Naive thymus-derived CD8-positive, alpha-beta T cell (primary cell): ENCODE results near the gene UTP4. TPM values are rescaled to one million over a fixed set of nuclear protein-coding genes. Genes with fewer than 3 reads are reported as not detected.

ENCODE experiments used
- ATAC-seq, 2 donors: fragments of 150-1000 bp; cut with Tn5 transposase in 1 of 2; sonication (Bioruptor Pico), chemical (Tn5 transposase) in 1 of 2; 1 replicate in 1 of 2; 2 replicates in 1 of 2; pipeline ENCODE4 v1.10.0; 2021; ENCODE audit warnings: mild to moderate bottlenecking in 2 of 2, moderate library complexity in 2 of 2
- POLR2A ChIA-PET: fragments of 350-600 bp; sonication (Branson Sonifier 250); formaldehyde crosslinking; loops from one replicate; lab custom pipeline; 2021; ENCODE audit warnings: antibody characterized with exemption; lab: Charles Lee
- DNase-seq, 10 donors: peaks; one replicate each; pipeline versions ENCODE4 v3.0.0 to v3.0.0-alpha.2; 2020 to 2022
- H3K27ac Mint-ChIP-seq, 10 donors: one replicate each; pipeline ENCODE4 v1.8.0; 2020 to 2022; ENCODE audit warnings: mild to moderate bottlenecking in 10 of 10, mixed read lengths in 10 of 10, moderate library complexity in 4 of 10, inconsistent platforms in 1 of 10
- H3K27me3 Mint-ChIP-seq, 5 donors: one replicate each; pipeline ENCODE4 v1.8.0; 2021 to 2022; ENCODE audit warnings: mixed read lengths in 5 of 5
- H3K36me3 Mint-ChIP-seq, 3 donors: one replicate each; pipeline ENCODE4 v1.8.0; 2020 to 2022; ENCODE audit warnings: mixed read lengths in 3 of 3, mild to moderate bottlenecking in 2 of 3, inconsistent platforms in 1 of 3
- H3K4me1 Mint-ChIP-seq, 4 donors: one replicate each; pipeline ENCODE4 v1.8.0; 2021 to 2022; ENCODE audit warnings: mixed read lengths in 4 of 4
- H3K4me3 Mint-ChIP-seq, 10 donors: one replicate each; pipeline ENCODE4 v1.8.0; 2020 to 2022; ENCODE audit warnings: mild to moderate bottlenecking in 10 of 10, mixed read lengths in 10 of 10, moderate library complexity in 6 of 10, inconsistent platforms in 1 of 10
- H3K9me3 Mint-ChIP-seq, 9 donors: one replicate each; pipeline ENCODE4 v1.8.0; 2020 to 2022; ENCODE audit warnings: mixed read lengths in 9 of 9, mild to moderate bottlenecking in 3 of 9, inconsistent platforms in 1 of 9, moderate library complexity in 1 of 9
- polyA plus RNA-seq, 3 donors: library from polyadenylated mRNA; unstranded; fragments of 300-500 nt; fragmentation: Illumina TruSeq; gene quantifications; one replicate each; pipeline ENCODE4 v1.2.3, GENCODE V29; 2021
- total RNA-seq, 8 experiments: library from RNA in 2 of 8; stranded (reverse) in 2 of 8; gene quantifications; one replicate each; pipeline ENCODE4 v1.2.3 and lab custom pipeline; 2021 to 2026

Gene UTP4
- total and polyA plus RNA-seq, 5 experiments from 2014 or later, result 41.8 to 77.6 (median 72.4) TPM

DNA sequence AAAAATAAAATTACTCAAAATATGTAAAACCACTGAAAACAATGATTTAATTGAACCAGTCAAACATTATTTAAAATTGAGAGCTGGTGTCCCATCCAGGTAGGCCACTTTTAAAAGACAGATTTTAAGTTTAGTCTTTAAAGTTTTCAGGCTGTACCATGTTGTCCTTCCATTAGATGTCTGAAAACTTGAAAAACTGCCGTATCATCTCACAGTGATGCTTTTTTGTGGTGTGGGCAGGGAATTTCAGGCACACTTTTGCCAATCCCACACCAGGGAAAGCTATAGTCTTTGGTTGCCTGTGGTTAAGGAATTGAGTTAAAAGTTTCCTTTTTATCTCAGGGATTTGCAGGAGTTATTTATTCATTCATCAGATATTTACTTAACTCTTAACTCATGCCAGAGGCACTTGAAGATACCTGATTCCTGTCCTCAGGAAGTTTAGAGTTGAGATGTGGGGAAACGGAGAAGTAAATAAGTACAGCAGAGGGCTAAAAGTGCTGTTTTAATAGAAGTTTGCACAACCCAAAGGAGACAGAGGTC is 57.7 kb downstream of the UTP4 start:
- H3K27ac Mint-ChIP-seq, result peak overlapping the region in 2 of 10 donors; percentile 41 to 95

DNA sequence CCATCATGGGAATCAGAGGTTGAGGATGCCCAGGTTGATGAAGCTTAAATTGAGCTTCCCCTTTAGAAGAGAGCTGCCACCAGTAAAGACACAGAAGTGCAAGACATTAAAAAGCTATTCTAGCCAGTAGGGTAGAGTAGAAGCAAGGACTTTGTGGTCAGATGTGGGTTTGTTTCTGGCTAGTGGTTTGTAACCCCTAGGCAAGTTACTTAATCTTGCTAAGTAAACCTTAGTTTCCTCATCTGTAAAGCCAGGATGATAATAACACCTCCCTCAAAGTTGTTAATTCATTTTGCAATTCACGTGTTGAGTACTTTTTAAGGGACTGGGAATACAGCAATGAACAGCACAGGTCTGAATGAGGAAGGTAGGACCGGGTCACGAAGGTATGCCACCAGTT is 58.1 kb downstream of the UTP4 start:
- POLR2A ChIA-PET, result no interaction called here
- Mint-ChIP-seq H3K27ac (peak overlapping the region in 7 of 10 donors; percentile 5 to 95 (median 42)), H3K9me3 (no peaks in the 10 kb centered on the region), H3K27me3 (no peaks in the 10 kb centered on the region), H3K4me3 (peak overlapping the region in 7 of 10 donors; percentile 13 to 68 (median 44)), H3K36me3 (peaks cover 0 to 2% (median 0%) of the 10 kb centered on the region in 3 donors), H3K4me1 (peaks cover 29 to 48% (median 47%) of the 10 kb centered on the region in 4 donors)
- no peak for ATAC-seq
- DNase-seq, result peak in 1 of 10 donors; percentile 5

More for the DNA sequence above, 57.7 kb downstream of the UTP4 start:
- H3K4me1 Mint-ChIP-seq, result peaks cover 29 to 51% (median 49%) of the 10 kb centered on the region in 4 donors
- H3K4me3 Mint-ChIP-seq, result peak overlapping the region in 6 of 10 donors; percentile 0 to 52 (median 32)
- no peak for ATAC-seq
- H3K27me3 Mint-ChIP-seq, result no peaks in the 10 kb centered on the region
- H3K36me3 Mint-ChIP-seq, result peaks cover 0 to 2% (median 0%) of the 10 kb centered on the region in 3 donors
- POLR2A ChIA-PET, result no interaction called here
- H3K9me3 Mint-ChIP-seq, result no peaks in the 10 kb centered on the region
- no peak for DNase-seq

DNA sequence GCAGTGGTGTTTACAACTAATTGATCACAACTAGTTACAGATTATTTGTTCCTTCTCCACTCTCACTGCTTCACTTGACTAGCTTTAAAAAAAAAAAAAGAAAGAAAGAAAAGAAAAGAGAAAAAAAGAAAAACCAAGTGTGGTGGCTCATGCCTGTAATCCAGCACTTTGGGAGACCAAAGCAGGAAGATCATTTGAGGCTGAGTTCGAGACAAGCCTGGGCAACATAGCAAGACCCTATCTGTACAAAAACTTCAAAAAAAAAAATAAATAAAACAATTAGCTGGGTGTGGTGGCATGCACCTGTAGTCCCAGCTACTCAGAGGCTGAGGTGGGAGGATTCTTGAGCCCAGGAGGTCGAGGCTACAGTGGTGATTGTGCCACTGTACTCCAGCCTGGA is 58.7 kb downstream of the UTP4 start:
- POLR2A ChIA-PET, result interaction anchor here (0.8 kb wide), 1 partner anchor 9 kb away, joined by 3 read pairs; no protein-coding TSS in a partner anchor
- peak overlapping the region in 8 of 10 donors; percentile 5 to 95 (median 38) for H3K27ac Mint-ChIP-seq
- no peaks in the 10 kb centered on the region for H3K9me3 Mint-ChIP-seq
- peaks cover 0 to 2% (median 0%) of the 10 kb centered on the region in 3 donors for H3K36me3 Mint-ChIP-seq
- H3K4me3 Mint-ChIP-seq, result peak overlapping the region in 5 of 10 donors; percentile 20 to 68 (median 46)
- DNase-seq, result no peak
- ATAC-seq, result no peak
- peaks cover 29 to 46% (median 44%) of the 10 kb centered on the region in 4 donors for H3K4me1 Mint-ChIP-seq
- no peaks in the 10 kb centered on the region for H3K27me3 Mint-ChIP-seq

DNA sequence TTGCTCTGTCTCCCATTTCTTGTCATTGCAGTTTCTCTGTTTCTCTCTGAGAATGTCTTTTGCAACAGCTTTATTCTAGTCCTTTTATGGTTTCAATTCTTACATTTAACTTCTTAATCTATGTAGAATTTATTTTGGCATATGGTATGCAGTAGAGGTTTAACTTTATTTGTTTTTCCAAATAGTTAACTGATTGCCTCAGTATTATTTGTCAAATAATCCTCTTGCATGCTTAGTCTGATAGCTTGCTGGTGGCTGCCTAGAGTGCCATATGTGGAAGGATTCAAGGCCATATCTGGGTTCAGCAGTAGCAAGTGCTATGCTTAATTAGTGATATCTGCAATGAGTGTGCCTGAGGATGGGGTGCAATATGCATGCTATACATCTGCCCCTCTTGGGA is 61.4 kb downstream of the UTP4 start:
- H3K27me3 Mint-ChIP-seq, result no peaks in the 10 kb centered on the region
- peaks cover 15 to 39% (median 31%) of the 10 kb centered on the region in 4 donors for H3K4me1 Mint-ChIP-seq
- no peak for ATAC-seq
- peak overlapping the region in 1 of 10 donors; percentile 31 for H3K27ac Mint-ChIP-seq
- POLR2A ChIA-PET, result no interaction called here
- DNase-seq, result no peak
- peaks cover 0 to 2% (median 0%) of the 10 kb centered on the region in 3 donors for H3K36me3 Mint-ChIP-seq
- H3K4me3 Mint-ChIP-seq, result no peak overlapping the region
- H3K9me3 Mint-ChIP-seq, result no peaks in the 10 kb centered on the region

DNA sequence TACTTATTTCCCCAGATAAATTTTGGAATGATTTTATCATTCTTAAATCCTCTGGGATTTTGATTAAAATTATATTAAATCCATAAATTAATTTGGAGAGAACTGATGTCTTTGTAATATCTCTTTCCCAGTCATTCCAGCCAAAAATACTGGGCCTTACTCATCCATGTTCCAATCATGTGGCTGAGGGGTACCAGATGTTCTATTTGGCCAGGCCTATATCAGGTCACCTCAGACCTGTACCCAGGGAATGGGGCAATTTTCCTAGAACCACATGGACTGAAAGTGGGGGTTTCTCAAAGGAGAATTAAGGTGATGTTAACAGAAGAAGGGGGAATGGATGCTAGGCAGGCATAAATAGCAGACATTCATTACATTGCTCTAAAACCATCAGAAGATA is 62.0 kb downstream of the UTP4 start:
- H3K27me3 Mint-ChIP-seq, result no peaks in the 10 kb centered on the region
- H3K9me3 Mint-ChIP-seq, result no peaks in the 10 kb centered on the region
- no peak overlapping the region for H3K4me3 Mint-ChIP-seq
- H3K4me1 Mint-ChIP-seq, result peaks cover 15 to 34% (median 27%) of the 10 kb centered on the region in 4 donors
- ATAC-seq (no peak), DNase-seq (no peak)
- POLR2A ChIA-PET, result interaction anchor here (0.6 kb wide), 1 partner anchor 725 kb away, joined by 3 read pairs; no protein-coding TSS in a partner anchor
- H3K27ac Mint-ChIP-seq, result peak overlapping the region in 1 of 10 donors; percentile 31
- peaks cover 0 to 2% (median 0%) of the 10 kb centered on the region in 3 donors for H3K36me3 Mint-ChIP-seq

DNA sequence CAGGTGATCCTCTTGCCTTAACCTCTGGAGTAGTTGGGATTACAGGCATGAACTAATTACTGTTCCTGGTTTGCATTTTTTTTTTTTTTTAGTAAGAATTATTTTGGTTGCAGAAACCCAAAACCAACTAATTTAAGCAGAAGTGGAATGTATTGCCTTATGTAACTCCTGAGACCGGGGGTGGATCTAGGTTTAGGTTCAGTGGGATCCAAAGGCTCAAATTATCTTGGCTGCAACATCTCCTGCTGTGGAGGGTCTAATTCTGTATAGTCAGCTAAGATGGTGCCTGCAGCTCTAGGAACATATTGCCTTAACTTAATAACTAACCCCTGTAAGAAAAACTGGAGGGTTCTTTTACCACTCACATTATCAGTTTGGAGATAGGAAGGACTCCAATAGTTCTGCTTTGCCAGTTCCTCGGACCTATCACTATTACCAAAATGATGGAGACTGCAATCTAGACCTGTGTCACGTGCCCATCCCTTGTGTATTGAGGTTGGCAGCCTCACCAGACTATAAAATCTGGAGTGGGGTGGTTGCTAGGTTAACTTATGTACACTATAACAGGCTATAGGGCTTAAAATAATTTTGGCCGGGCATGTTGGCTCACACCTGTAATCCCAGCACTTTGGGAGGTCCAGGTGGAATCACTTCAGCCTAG is 63.0 kb downstream of the UTP4 start:
- H3K4me1 Mint-ChIP-seq, result peaks cover 13 to 27% (median 19%) of the 10 kb centered on the region in 4 donors
- peaks cover 0 to 2% (median 0%) of the 10 kb centered on the region in 3 donors for H3K36me3 Mint-ChIP-seq
- H3K9me3 Mint-ChIP-seq, result no peaks in the 10 kb centered on the region
- H3K27me3 Mint-ChIP-seq, result no peaks in the 10 kb centered on the region
- H3K27ac Mint-ChIP-seq, result peak overlapping the region in 1 of 10 donors; percentile 56
- ATAC-seq (no peak), DNase-seq (no peak)
- no peak overlapping the region for H3K4me3 Mint-ChIP-seq
- POLR2A ChIA-PET, result interaction anchor here (0.7 kb wide), 1 partner anchor 14 kb away, joined by 4 read pairs; no protein-coding TSS in a partner anchor

DNA sequence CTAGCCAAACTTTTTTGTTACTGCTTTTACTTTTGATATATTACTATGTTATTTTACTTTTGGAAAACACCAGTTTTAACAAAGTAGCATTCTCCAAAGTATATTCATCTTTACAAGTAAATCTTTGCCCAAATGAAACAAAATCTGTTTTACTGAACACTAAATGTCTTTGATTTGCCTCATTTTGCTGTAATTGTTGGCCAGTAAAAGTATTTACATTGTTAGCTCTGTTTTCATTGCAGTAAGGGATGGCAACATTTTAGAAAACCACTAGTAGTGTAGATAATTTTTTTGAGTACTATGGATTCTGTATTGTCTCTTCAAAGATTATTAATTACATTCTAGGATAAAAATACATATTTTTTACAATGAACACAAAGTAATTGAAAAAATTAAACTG is 65.1 kb downstream of the UTP4 start:
- POLR2A ChIA-PET, result no interaction called here
- H3K36me3 Mint-ChIP-seq, result no peaks in the 10 kb centered on the region
- H3K27ac Mint-ChIP-seq, result no peak overlapping the region
- H3K27me3 Mint-ChIP-seq, result no peaks in the 10 kb centered on the region
- no peaks in the 10 kb centered on the region for H3K9me3 Mint-ChIP-seq
- ATAC-seq (no peak), DNase-seq (no peak)
- peaks cover 3 to 12% (median 8%) of the 10 kb centered on the region in 4 donors for H3K4me1 Mint-ChIP-seq
- no peak overlapping the region for H3K4me3 Mint-ChIP-seq

DNA sequence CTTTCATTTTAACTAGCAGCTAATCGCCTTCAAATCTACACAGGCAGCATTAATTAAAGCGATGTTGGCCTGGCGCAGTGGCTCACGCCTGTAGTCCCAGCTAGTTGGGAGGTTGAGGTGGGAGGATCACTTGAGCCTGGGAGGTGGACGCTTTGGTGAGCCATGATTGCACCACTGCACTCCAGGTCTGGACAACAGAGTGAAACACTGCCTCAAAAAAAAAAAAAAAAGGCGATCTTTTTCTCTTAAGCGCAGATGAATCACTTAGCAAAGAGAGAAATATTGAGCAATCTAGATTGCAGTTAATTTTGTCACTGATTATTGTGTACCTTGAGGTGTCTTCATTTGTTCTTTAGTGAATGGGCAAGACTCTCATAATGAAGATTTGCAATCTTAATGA is 66.9 kb downstream of the UTP4 start:
- Mint-ChIP-seq H3K9me3 (no peaks in the 10 kb centered on the region), H3K27me3 (no peaks in the 10 kb centered on the region), H3K27ac (peak overlapping the region in 1 of 10 donors; percentile 17), H3K36me3 (peaks cover 0 to 4% (median 0%) of the 10 kb centered on the region in 3 donors), H3K4me1 (peaks cover 3 to 12% (median 9%) of the 10 kb centered on the region in 4 donors), H3K4me3 (no peak overlapping the region)
- POLR2A ChIA-PET, result no interaction called here
- no peak for ATAC-seq
- no peak for DNase-seq

DNA sequence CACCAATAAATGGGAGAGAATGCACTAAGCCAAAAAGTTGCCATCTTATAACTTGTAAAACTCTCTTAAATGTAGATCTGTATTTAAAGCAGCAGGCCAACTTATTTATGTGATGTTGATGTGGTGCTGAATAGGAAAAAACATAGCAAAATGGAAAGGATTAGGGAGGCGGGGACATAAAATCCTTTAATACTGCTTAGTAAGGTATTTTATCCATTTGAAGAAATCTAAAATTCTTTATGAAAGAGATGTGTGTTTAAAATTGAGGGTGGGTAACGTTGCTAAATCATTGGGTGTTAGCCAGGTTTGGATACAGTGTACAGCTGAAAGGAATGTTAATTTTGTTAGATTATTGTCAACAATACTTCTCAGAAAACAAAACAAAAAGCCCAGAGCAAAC is 68.8 kb downstream of the UTP4 start:
- H3K27me3 Mint-ChIP-seq, result no peaks in the 10 kb centered on the region
- peaks cover 0 to 4% (median 0%) of the 10 kb centered on the region in 3 donors for H3K36me3 Mint-ChIP-seq
- ATAC-seq, result no peak
- H3K4me3 Mint-ChIP-seq, result no peak overlapping the region
- peaks cover 3 to 14% (median 10%) of the 10 kb centered on the region in 4 donors for H3K4me1 Mint-ChIP-seq
- DNase-seq, result no peak
- peak overlapping the region in 4 of 10 donors; percentile 2 to 75 (median 23) for H3K27ac Mint-ChIP-seq
- POLR2A ChIA-PET, result no interaction called here
- H3K9me3 Mint-ChIP-seq, result no peaks in the 10 kb centered on the region

DNA sequence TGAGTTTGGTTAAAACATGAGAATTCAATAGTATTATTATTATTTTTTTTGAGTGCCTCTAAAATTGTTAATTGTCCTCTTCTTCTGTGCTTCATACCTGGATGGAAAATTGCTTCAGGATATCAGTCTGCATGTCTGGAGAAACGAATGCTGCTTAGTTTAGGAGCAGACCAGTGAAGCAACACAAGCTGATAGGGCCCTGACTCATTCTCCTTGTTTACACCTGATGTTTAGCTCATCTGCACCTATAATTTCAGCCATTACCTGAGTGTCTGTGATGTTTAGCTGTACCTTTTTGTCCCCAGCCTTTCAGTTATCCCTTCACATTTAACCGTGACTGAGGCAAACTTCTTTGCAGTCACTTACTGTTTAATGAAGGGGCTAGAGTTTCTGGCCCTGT is 69.3 kb downstream of the UTP4 start:
- H3K4me3 Mint-ChIP-seq, result no peak overlapping the region
- POLR2A ChIA-PET, result no interaction called here
- DNase-seq (no peak), ATAC-seq (no peak)
- peaks cover 3 to 13% (median 9%) of the 10 kb centered on the region in 4 donors for H3K4me1 Mint-ChIP-seq
- no peaks in the 10 kb centered on the region for H3K27me3 Mint-ChIP-seq
- H3K9me3 Mint-ChIP-seq, result no peaks in the 10 kb centered on the region
- H3K27ac Mint-ChIP-seq, result peak overlapping the region in 2 of 10 donors; percentile 32 to 63
- H3K36me3 Mint-ChIP-seq, result peaks cover 0 to 4% (median 0%) of the 10 kb centered on the region in 3 donors

DNA sequence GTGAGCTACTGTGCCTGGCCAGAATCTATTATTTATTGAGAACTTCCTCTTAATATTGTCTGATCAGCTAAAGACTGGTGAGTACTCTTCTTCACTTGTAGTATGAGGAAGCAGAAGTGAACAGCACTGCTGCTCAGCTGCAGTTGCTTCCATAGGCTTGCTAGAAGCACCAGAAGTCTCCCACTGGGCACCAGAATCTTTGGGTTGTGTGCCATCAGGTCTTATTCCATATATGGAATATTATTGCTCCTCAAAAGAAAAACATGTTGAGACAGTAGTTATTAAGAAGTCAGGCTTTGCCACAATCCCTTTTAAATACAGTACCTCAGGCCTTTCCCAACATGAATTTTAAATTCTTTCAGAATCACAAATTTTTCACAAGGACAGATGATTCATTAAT is 71.7 kb downstream of the UTP4 start:
- DNase-seq (no peak), ATAC-seq (no peak)
- Mint-ChIP-seq H3K4me1 (peaks cover 0 to 10% (median 5%) of the 10 kb centered on the region in 4 donors), H3K27me3 (no peaks in the 10 kb centered on the region), H3K4me3 (no peak overlapping the region), H3K9me3 (no peaks in the 10 kb centered on the region), H3K27ac (peak overlapping the region in 1 of 10 donors; percentile 68), H3K36me3 (peaks cover 0 to 4% (median 0%) of the 10 kb centered on the region in 3 donors)
- POLR2A ChIA-PET, result no interaction called here

DNA sequence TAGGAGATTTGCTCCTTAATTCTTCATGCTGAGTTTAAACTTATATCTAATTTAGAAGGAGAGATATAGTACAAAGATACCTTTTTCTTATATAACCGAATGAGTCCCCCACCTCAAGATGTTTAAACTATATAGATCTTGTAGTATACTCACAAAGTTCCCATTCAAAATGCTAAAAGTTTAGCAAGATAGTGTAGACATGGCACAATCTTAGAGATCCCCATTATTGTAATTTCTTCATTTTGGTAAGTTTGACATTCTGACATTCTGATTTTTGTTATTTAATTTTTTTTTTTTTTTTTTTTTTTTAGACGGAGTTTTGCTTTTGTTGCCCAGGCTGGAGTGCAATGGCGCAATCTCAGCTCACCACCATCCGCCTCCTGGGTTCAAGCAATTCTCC is 77.3 kb downstream of the UTP4 start:
- Mint-ChIP-seq H3K27ac (no peak overlapping the region), H3K36me3 (no peaks in the 10 kb centered on the region), H3K9me3 (no peaks in the 10 kb centered on the region), H3K4me1 (peaks cover 3 to 8% (median 6%) of the 10 kb centered on the region in 4 donors), H3K4me3 (no peak overlapping the region), H3K27me3 (no peaks in the 10 kb centered on the region)
- POLR2A ChIA-PET, result no interaction called here
- no peak for DNase-seq
- ATAC-seq, result no peak

DNA sequence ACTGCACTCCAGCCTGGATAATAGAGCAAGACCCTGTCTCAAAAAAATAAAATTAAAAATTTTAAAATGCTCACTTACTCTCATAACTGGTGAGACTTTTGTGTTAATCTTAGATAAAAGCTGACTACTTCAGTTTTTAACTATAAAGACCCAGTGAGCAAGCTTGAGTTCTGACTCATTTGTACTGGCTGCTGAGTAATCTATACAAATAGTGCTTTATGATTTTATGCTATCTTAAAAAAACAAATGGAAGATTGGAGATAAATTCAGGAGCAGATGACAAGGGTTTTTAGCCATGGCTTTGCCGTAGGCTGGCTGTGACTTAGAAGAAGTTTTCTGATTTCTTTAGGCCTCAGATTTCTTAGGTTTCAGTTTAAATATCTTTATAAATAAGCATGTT is 85.0 kb downstream of the UTP4 start:
- no peaks in the 10 kb centered on the region for H3K36me3 Mint-ChIP-seq
- H3K27ac Mint-ChIP-seq, result no peak overlapping the region
- POLR2A ChIA-PET, result no interaction called here
- H3K9me3 Mint-ChIP-seq, result no peaks in the 10 kb centered on the region
- H3K4me1 Mint-ChIP-seq, result peaks cover 0 to 5% (median 2%) of the 10 kb centered on the region in 4 donors
- ATAC-seq (no peak), DNase-seq (no peak)
- H3K27me3 Mint-ChIP-seq, result no peaks in the 10 kb centered on the region
- no peak overlapping the region for H3K4me3 Mint-ChIP-seq
